GM12878 (cell line): Measurements from ENCODE around the gene SNAPC3.
"Not testable (repeated sequence)": the region's sequence is repeated elsewhere in the genome, so short reads cannot be mapped to it uniquely, and the experiment has no call there.

ENCODE experiments used
- ATF3 ChIP-seq: IDR thresholded peaks from 2 replicates; pipeline ENCODE4 v1.6.1; 2011; ENCODE audit warnings: low read depth, mild to moderate bottlenecking, low read length, moderate library complexity, borderline replicate concordance; ENCODE audit errors: extremely low read depth
- CTCF ChIP-seq, 3 experiments: IDR thresholded peaks in 2 of 3; conservative IDR thresholded peaks in 1 of 3; 2 replicates each; pipeline ENCODE4 v1.5.1; 2011; ENCODE audit warnings: low read depth in 3 of 3, low read length in 3 of 3, mild to moderate bottlenecking in 3 of 3, control low read depth in 2 of 3, moderate library complexity in 2 of 3, inconsistent platforms in 1 of 3, mixed read lengths in 1 of 3; ENCODE audit not compliant: control insufficient read depth in 2 of 3, insufficient read depth in 1 of 3; ENCODE audit errors: extremely low read depth in 1 of 3
- FOXM1 ChIP-seq: IDR thresholded peaks from 2 replicates; pipeline ENCODE4 v1.6.1; 2012; ENCODE audit warnings: low read depth, mild to moderate bottlenecking, inconsistent platforms, low read length, moderate library complexity
- GABPA ChIP-seq: IDR thresholded peaks from 2 replicates; pipeline ENCODE4 v1.6.1; 2014; ENCODE audit warnings: antibody characterized with exemption, low read depth, mild to moderate bottlenecking, inconsistent platforms
- JUND ChIP-seq: IDR thresholded peaks from 2 replicates; pipeline ENCODE4 v1.6.1; 2012; ENCODE audit warnings: low read depth, mild to moderate bottlenecking, low read length, improper control_type of control experiment, moderate library complexity
- NFXL1 ChIP-seq: fragments of 450-650 bp; IDR thresholded peaks from 2 replicates; pipeline ENCODE4 v1.6.1; 2017; ENCODE audit warnings: antibody characterized with exemption, mild to moderate bottlenecking, borderline replicate concordance
- PBX3 ChIP-seq: IDR thresholded peaks from 2 replicates; pipeline ENCODE4 v1.6.1; 2011; ENCODE audit warnings: mild to moderate bottlenecking, low read depth, low read length, moderate library complexity; ENCODE audit not compliant: insufficient replicate concordance
- POLR2AphosphoS5 ChIP-seq: IDR thresholded peaks from 2 replicates; pipeline ENCODE4 v1.6.1; 2011; ENCODE audit warnings: mild to moderate bottlenecking, low read length, inconsistent platforms
- RAD21 ChIP-seq: IDR thresholded peaks from 2 replicates; pipeline ENCODE4 v1.6.1; 2011; ENCODE audit warnings: mild to moderate bottlenecking, low read depth, low read length, moderate library complexity; ENCODE audit not compliant: insufficient read depth
- RFX5 ChIP-seq: IDR thresholded peaks from 2 replicates; pipeline ENCODE4 v1.6.1; 2011; ENCODE audit warnings: low read depth, low read length, improper control_type of control experiment
- ZBTB40 ChIP-seq: fragments of 450-650 bp; IDR thresholded peaks from 2 replicates; pipeline ENCODE4 v1.6.1; 2016; ENCODE audit warnings: mild to moderate bottlenecking, moderate library complexity, borderline replicate concordance
- ZNF24 ChIP-seq: fragments of 450-650 bp; IDR thresholded peaks from 2 replicates; pipeline ENCODE4 v1.6.1; 2017; ENCODE audit warnings: antibody characterized with exemption, mild to moderate bottlenecking
- ZNF274 ChIP-seq: IDR thresholded peaks from one replicate; pipeline ENCODE4 v1.8.0; 2011; ENCODE audit not compliant: insufficient read length, insufficient read depth

- not testable (repeated sequence) for TF ChIP-seq ZNF24; ATF3; JUND; CTCF (IDR thresholded peaks at IDR 0.05 in 2 of 3, conservative IDR thresholded peaks at IDR 0.05 in 1 of 3; ENCODE audit: control insufficient read depth in 2 of 3, extremely low read depth in 1 of 3, insufficient read depth in 1 of 3, low read depth in 3 of 3, low read length in 3 of 3); POLR2AphosphoS5; PBX3; GABPA; RAD21; ZBTB40; FOXM1; ZNF274; NFXL1; RFX5
Observed at GRCh38 chr9:15427702-15428101, 5.0 kb downstream of the SNAPC3 start.
